Measurements from ENCODE around the gene CZIB.
A peak's percentile ranks its signal among the peaks of the same experiment; 100 is the strongest.

CZIB gene

GRCh38 chr1:53220171-53220961 is at the start of gene CZIB:
Gene CZIB (minus strand): TSS chr1:53220634. CDS start chr1:53220575, 59 bp downstream.
- DNase-seq: peak; percentile 96

GRCh38 chr1:53270107-53270506 is 49.7 kb upstream of the CZIB start:
- no peak for DNase-seq

GRCh38 chr1:53267761-53268160 is 47.3 kb upstream of the CZIB start:
- DNase-seq: no peak

GRCh38 chr1:53266038-53266437 is 45.6 kb upstream of the CZIB start:
- DNase-seq: no peak

GRCh38 chr1:53265581-53265980 is 45.1 kb upstream of the CZIB start:
- DNase-seq: no peak

GRCh38 chr1:53264048-53264447 is 43.6 kb upstream of the CZIB start:
- DNase-seq: no peak

GRCh38 chr1:53262000-53262399 is 41.6 kb upstream of the CZIB start:
- no peak for DNase-seq

- DNase-seq: no peak
These were observed 40.3 kb upstream of the CZIB start for GRCh38 chr1:53260631-53261247.

- DNase-seq: no peak
These were observed 39.5 kb upstream of the CZIB start for GRCh38 chr1:53259932-53260331.

GRCh38 chr1:53258216-53258615 is 37.8 kb upstream of the CZIB start:
- DNase-seq: no peak

- no peak for DNase-seq
These were observed 37.1 kb upstream of the CZIB start for GRCh38 chr1:53257454-53258081.

GRCh38 chr1:53256511-53257453 is 36.3 kb upstream of the CZIB start:
- DNase-seq: no peak

GRCh38 chr1:53255031-53255430 is 34.6 kb upstream of the CZIB start:
- DNase-seq: no peak

GRCh38 chr1:53254011-53254640 is 33.7 kb upstream of the CZIB start:
- no peak for DNase-seq

- no peak for DNase-seq
These were observed 29.9 kb upstream of the CZIB start for GRCh38 chr1:53250325-53250724.

- no peak for DNase-seq
These were observed 29.3 kb upstream of the CZIB start for GRCh38 chr1:53249706-53250105.

- DNase-seq: no peak
These were observed 26.1 kb upstream of the CZIB start for GRCh38 chr1:53246261-53247134.

- DNase-seq: no peak
These were observed 23.7 kb upstream of the CZIB start for GRCh38 chr1:53244141-53244540.

- no peak for DNase-seq
These were observed 21.9 kb upstream of the CZIB start for GRCh38 chr1:53242381-53242780.

- DNase-seq: no peak
These were observed 21.4 kb upstream of the CZIB start for GRCh38 chr1:53241828-53242227.
